ENCODE results near the gene NR1I3.

NR1I3 gene

DNA sequence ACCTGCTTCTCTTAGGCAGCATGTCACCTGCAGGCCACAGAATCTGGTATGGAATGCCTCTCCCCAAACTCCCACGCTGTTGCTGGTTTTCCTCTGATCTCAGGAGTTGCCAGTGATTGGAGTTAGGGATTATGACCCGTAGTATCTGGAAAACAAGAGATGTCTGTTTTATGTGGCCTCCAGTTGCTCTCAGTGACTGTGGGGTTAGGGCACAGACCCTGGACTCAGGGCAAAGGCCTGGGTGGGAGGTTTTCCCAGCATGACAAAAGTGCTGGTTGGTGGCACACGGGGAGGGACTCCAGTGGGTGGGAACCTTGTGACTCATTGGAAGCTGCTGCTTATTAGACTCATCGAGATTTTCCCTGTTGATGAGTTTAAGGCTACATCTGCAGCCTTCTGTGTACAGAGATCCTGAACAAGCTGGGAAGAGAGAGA is at the start of gene NR1I3:
NR1I3 (minus strand) TSS at position 165 of the 435 bp plus-strand sequence. CDS start 1,638 bp downstream, outside the sequence.
- Histone ChIP-seq H3K27me3 (ENCODE audit: low read depth, low read length) (no peaks in the 10 kb centered on the region), H3K4me1 (ENCODE audit: control insufficient read depth in 1 of 2, insufficient read depth in 2 of 2, low read length in 2 of 2) (no peaks in the 10 kb centered on the region), H3K27ac (ENCODE audit: low read length) (no peak within 1 kb of the TSS), H3K9me3 (ENCODE audit: control insufficient read depth in 1 of 2, low read length in 2 of 2) (no peaks in the 10 kb centered on the region), H3K36me3 (ENCODE audit: control insufficient read depth in 1 of 2, insufficient read depth in 2 of 2, low read length in 2 of 2) (no peaks in the 10 kb centered on the region), H3K4me3 (ENCODE audit: low read depth in 1 of 2, low read length in 2 of 2) (no peak within 1 kb of the TSS)

DNA sequence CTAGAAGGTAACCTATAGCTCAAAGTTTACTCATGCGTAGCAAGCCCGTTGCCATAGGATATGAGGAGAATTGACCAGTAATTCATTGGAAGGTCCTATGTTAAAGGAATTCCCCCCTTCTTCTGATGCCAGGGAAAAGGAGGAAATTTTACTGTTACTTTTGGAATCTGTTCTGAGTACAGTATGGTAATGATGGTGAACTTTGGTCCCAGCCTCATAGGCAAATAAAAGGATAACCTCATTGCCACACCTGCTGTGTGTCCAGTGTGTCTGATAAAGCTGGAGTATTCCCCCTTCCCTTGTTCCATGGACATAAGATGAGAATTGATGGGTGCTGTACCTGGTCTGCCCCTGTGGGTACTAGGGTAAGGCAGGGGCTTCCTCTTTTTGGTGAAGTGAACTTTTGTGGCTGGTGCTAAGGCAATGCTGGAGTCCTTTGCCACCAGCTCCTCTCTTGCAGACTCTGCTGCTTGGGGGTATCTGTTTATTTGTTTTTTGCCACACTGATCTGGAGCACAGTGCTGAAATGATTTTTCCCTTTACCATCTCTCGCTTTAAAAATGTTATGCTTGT is 49.6 kb upstream of the NR1I3 start:
- H3K27ac ChIP-seq (ENCODE audit: low read length) = no peak overlapping the region
- no peak overlapping the region for H3K4me3 ChIP-seq (ENCODE audit: low read depth in 1 of 2, low read length in 2 of 2)
- H3K9me3 ChIP-seq (ENCODE audit: control insufficient read depth in 1 of 2, low read length in 2 of 2) = no peaks in the 10 kb centered on the region
- H3K27me3 ChIP-seq (ENCODE audit: low read depth, low read length) = no peaks in the 10 kb centered on the region
- peaks cover 0 to 9% of the 10 kb centered on the region in 2 donors for H3K36me3 ChIP-seq (ENCODE audit: control insufficient read depth in 1 of 2, insufficient read depth in 2 of 2, low read length in 2 of 2)
- no peaks in the 10 kb centered on the region for H3K4me1 ChIP-seq (ENCODE audit: control insufficient read depth in 1 of 2, insufficient read depth in 2 of 2, low read length in 2 of 2)

DNA sequence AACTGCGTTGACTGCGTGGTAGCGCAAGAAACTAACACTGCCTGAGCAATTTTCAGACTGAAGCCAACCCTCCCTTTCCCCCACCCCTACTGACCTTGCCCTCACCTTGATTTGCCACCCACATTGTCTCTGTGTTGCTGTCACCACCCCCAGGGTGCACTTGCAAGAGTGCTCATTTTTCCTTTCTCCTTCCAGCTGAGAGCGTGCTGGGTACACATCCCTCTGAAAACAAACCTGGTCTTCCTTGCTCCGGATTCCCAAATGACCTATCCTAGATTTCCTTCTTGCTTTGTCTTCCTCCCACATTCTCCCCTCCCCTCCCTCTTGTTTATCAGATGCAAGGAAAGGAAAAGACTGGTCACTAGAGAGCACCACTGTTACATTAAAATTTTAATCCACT is 47.5 kb upstream of the NR1I3 start:
- Histone ChIP-seq H3K36me3 (ENCODE audit: control insufficient read depth in 1 of 2, insufficient read depth in 2 of 2, low read length in 2 of 2) (peaks cover 0 to 9% of the 10 kb centered on the region in 2 donors), H3K27me3 (ENCODE audit: low read depth, low read length) (no peaks in the 10 kb centered on the region), H3K9me3 (ENCODE audit: control insufficient read depth in 1 of 2, low read length in 2 of 2) (no peaks in the 10 kb centered on the region), H3K27ac (ENCODE audit: low read length) (no peak overlapping the region), H3K4me3 (ENCODE audit: low read depth in 1 of 2, low read length in 2 of 2) (no peak overlapping the region), H3K4me1 (ENCODE audit: control insufficient read depth in 1 of 2, insufficient read depth in 2 of 2, low read length in 2 of 2) (no peaks in the 10 kb centered on the region)

GRCh38 chr1:161285113-161285512 is 47.1 kb upstream of the NR1I3 start:
- no peak overlapping the region for H3K27ac ChIP-seq (ENCODE audit: low read length)
- H3K4me3 ChIP-seq (ENCODE audit: low read depth in 1 of 2, low read length in 2 of 2) = no peak overlapping the region
- H3K4me1 ChIP-seq (ENCODE audit: control insufficient read depth in 1 of 2, insufficient read depth in 2 of 2, low read length in 2 of 2) = no peaks in the 10 kb centered on the region
- H3K36me3 ChIP-seq (ENCODE audit: control insufficient read depth in 1 of 2, insufficient read depth in 2 of 2, low read length in 2 of 2) = peaks cover 0 to 9% of the 10 kb centered on the region in 2 donors
- no peaks in the 10 kb centered on the region for H3K9me3 ChIP-seq (ENCODE audit: control insufficient read depth in 1 of 2, low read length in 2 of 2)
- H3K27me3 ChIP-seq (ENCODE audit: low read depth, low read length) = no peaks in the 10 kb centered on the region

DNA sequence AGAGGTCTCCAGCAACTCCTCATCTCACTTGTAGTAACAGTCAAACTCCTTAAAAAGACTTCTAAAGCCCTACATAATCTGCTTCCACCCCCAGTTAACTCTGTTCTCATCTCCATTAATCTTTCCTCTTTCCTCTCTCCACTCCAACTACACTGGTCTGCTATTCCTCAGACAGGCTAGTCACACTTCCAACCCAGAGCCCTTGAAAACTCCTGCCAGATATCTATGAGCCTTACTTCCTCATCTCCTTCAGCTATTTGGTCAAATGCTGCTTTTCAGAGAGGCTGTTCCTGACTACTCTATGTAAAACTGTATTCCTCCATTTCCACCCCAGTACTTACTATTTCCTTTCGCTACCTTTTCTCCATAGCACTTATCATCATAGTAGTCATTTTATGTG is 45.0 kb upstream of the NR1I3 start:
- Histone ChIP-seq H3K9me3 (ENCODE audit: control insufficient read depth in 1 of 2, low read length in 2 of 2) (no peaks in the 10 kb centered on the region), H3K4me1 (ENCODE audit: control insufficient read depth in 1 of 2, insufficient read depth in 2 of 2, low read length in 2 of 2) (no peaks in the 10 kb centered on the region), H3K4me3 (ENCODE audit: low read depth in 1 of 2, low read length in 2 of 2) (no peak overlapping the region), H3K36me3 (ENCODE audit: control insufficient read depth in 1 of 2, insufficient read depth in 2 of 2, low read length in 2 of 2) (peaks cover 0 to 9% of the 10 kb centered on the region in 2 donors), H3K27me3 (ENCODE audit: low read depth, low read length) (no peaks in the 10 kb centered on the region), H3K27ac (ENCODE audit: low read length) (no peak overlapping the region)

- no peaks in the 10 kb centered on the region for H3K36me3 ChIP-seq (ENCODE audit: control insufficient read depth in 1 of 2, insufficient read depth in 2 of 2, low read length in 2 of 2)
- no peaks in the 10 kb centered on the region for H3K9me3 ChIP-seq (ENCODE audit: control insufficient read depth in 1 of 2, low read length in 2 of 2)
- H3K27ac ChIP-seq (ENCODE audit: low read length) = no peak overlapping the region
- peaks cover 0 to 21% of the 10 kb centered on the region in 2 donors for H3K4me1 ChIP-seq (ENCODE audit: control insufficient read depth in 1 of 2, insufficient read depth in 2 of 2, low read length in 2 of 2)
- H3K4me3 ChIP-seq (ENCODE audit: low read depth in 1 of 2, low read length in 2 of 2) = no peak overlapping the region
- H3K27me3 ChIP-seq (ENCODE audit: low read depth, low read length) = no peaks in the 10 kb centered on the region
These were observed 36.9 kb upstream of the NR1I3 start for GRCh38 chr1:161274874-161275273.

- Histone ChIP-seq H3K4me1 (ENCODE audit: control insufficient read depth in 1 of 2, insufficient read depth in 2 of 2, low read length in 2 of 2) (peaks cover 0 to 21% of the 10 kb centered on the region in 2 donors), H3K27ac (ENCODE audit: low read length) (no peak overlapping the region), H3K36me3 (ENCODE audit: control insufficient read depth in 1 of 2, insufficient read depth in 2 of 2, low read length in 2 of 2) (no peaks in the 10 kb centered on the region), H3K27me3 (ENCODE audit: low read depth, low read length) (no peaks in the 10 kb centered on the region), H3K4me3 (ENCODE audit: low read depth in 1 of 2, low read length in 2 of 2) (no peak overlapping the region), H3K9me3 (ENCODE audit: control insufficient read depth in 1 of 2, low read length in 2 of 2) (no peaks in the 10 kb centered on the region)
These were observed 35.4 kb upstream of the NR1I3 start for GRCh38 chr1:161273402-161273801.

GRCh38 chr1:161267321-161267720 is 29.3 kb upstream of the NR1I3 start:
- peak overlapping the region; percentile 74 for H3K27ac ChIP-seq (ENCODE audit: low read length)

GRCh38 chr1:161266836-161267235 is 28.8 kb upstream of the NR1I3 start:
- Histone ChIP-seq H3K27me3 (ENCODE audit: low read depth, low read length) (no peaks in the 10 kb centered on the region), H3K27ac (ENCODE audit: low read length) (peak overlapping the region; percentile 74), H3K4me1 (ENCODE audit: control insufficient read depth in 1 of 2, insufficient read depth in 2 of 2, low read length in 2 of 2) (peaks cover 12 to 20% of the 10 kb centered on the region in 2 donors), H3K9me3 (ENCODE audit: control insufficient read depth in 1 of 2, low read length in 2 of 2) (no peaks in the 10 kb centered on the region), H3K4me3 (ENCODE audit: low read depth in 1 of 2, low read length in 2 of 2) (no peak overlapping the region), H3K36me3 (ENCODE audit: control insufficient read depth in 1 of 2, insufficient read depth in 2 of 2, low read length in 2 of 2) (no peaks in the 10 kb centered on the region)

More at GRCh38 chr1:161267321-161267720, 29.3 kb upstream of the NR1I3 start:
- Histone ChIP-seq H3K27me3 (ENCODE audit: low read depth, low read length) (no peaks in the 10 kb centered on the region), H3K9me3 (ENCODE audit: control insufficient read depth in 1 of 2, low read length in 2 of 2) (no peaks in the 10 kb centered on the region), H3K4me1 (ENCODE audit: control insufficient read depth in 1 of 2, insufficient read depth in 2 of 2, low read length in 2 of 2) (peaks cover 12 to 20% of the 10 kb centered on the region in 2 donors), H3K4me3 (ENCODE audit: low read depth in 1 of 2, low read length in 2 of 2) (no peak overlapping the region), H3K36me3 (ENCODE audit: control insufficient read depth in 1 of 2, insufficient read depth in 2 of 2, low read length in 2 of 2) (no peaks in the 10 kb centered on the region)

DNA sequence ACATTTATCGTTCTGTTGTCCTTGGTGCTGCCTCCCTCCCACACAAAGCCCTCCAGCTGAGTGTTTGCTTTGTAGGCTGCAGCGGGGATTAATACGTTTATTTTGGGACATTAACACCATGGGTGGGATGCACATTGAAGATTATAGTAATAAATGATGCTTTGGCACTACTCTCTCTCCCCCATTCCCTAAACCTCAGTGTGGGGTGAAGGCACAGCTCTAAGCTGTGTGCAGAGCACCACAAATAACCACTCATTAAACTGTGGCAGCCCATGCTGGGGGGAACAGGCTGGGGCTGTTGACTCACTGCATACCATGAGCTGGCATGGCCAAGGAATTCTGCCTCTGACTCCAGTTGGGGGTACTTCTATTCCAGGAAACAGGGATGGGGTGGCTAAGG is 28.2 kb upstream of the NR1I3 start:
- peaks cover 12 to 20% of the 10 kb centered on the region in 2 donors for H3K4me1 ChIP-seq (ENCODE audit: control insufficient read depth in 1 of 2, insufficient read depth in 2 of 2, low read length in 2 of 2)
- no peaks in the 10 kb centered on the region for H3K36me3 ChIP-seq (ENCODE audit: control insufficient read depth in 1 of 2, insufficient read depth in 2 of 2, low read length in 2 of 2)
- peaks cover under 1% of the 10 kb centered on the region for H3K27me3 ChIP-seq (ENCODE audit: low read depth, low read length)
- H3K27ac ChIP-seq (ENCODE audit: low read length) = peak overlapping the region; percentile 74
- H3K9me3 ChIP-seq (ENCODE audit: control insufficient read depth in 1 of 2, low read length in 2 of 2) = no peaks in the 10 kb centered on the region
- no peak overlapping the region for H3K4me3 ChIP-seq (ENCODE audit: low read depth in 1 of 2, low read length in 2 of 2)

DNA sequence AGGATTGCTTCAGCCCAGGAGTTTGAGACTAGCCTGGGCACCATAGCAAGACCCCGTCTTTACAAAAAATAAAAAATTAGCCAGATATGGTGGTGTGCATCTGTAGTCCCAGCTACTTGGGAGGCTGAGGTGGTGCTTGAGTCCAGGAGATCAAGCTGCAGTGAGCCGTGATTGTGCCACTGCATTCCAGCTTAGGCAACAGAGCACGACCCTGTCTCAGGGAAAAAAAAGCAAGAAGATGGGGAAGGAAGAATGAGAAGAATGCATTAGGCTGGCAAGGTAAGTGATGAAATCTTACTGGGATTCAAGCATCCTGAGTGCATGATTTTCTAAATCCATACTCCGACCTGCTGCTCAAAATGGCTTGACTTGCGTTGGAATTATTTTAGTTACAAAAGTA is 27.3 kb upstream of the NR1I3 start:
- Histone ChIP-seq H3K4me1 (ENCODE audit: control insufficient read depth in 1 of 2, insufficient read depth in 2 of 2, low read length in 2 of 2) (peaks cover 12 to 23% of the 10 kb centered on the region in 2 donors), H3K27ac (ENCODE audit: low read length) (no peak overlapping the region), H3K9me3 (ENCODE audit: control insufficient read depth in 1 of 2, low read length in 2 of 2) (no peaks in the 10 kb centered on the region), H3K36me3 (ENCODE audit: control insufficient read depth in 1 of 2, insufficient read depth in 2 of 2, low read length in 2 of 2) (no peaks in the 10 kb centered on the region), H3K27me3 (ENCODE audit: low read depth, low read length) (peaks cover 9% of the 10 kb centered on the region), H3K4me3 (ENCODE audit: low read depth in 1 of 2, low read length in 2 of 2) (no peak overlapping the region)

All from muscle layer of duodenum (tissue), 2 donors.